NT2/D1 (cell line): ENCODE measurements around the gene CREB3L2.
A peak's percentile ranks its signal among the peaks of the same experiment; 100 is the strongest.
"Not testable (repeated sequence)": the region's sequence is repeated elsewhere in the genome, so short reads cannot be mapped to it uniquely, and the experiment has no call there.

Experiments
- DNase-seq: peaks from one replicate; pipeline ENCODE4 v3.0.0-alpha.2; 2011; ENCODE audit warnings: low read depth, low spot score
- H3K27me3 ChIP-seq: 2 replicates; pipeline ENCODE4 v1.6.0; 2011; ENCODE audit warnings: mild to moderate bottlenecking; ENCODE audit not compliant: insufficient read length, insufficient read depth
- H3K36me3 ChIP-seq: 2 replicates; pipeline ENCODE4 v1.6.1; 2011; ENCODE audit warnings: mild to moderate bottlenecking, low read length, mixed read lengths; ENCODE audit not compliant: insufficient read depth, insufficient read length
- H3K4me1 ChIP-seq: 2 replicates; pipeline ENCODE4 v1.5.1; 2011; ENCODE audit not compliant: insufficient read depth, insufficient read length
- H3K4me3 ChIP-seq: 2 replicates; pipeline ENCODE4 v1.5.1; 2011; ENCODE audit warnings: low read depth; ENCODE audit not compliant: insufficient read length
- H3K9ac ChIP-seq: 2 replicates; pipeline ENCODE4 v1.6.0; 2011; ENCODE audit warnings: low read depth; ENCODE audit not compliant: insufficient read length
- H3K9me3 ChIP-seq: 2 replicates; pipeline ENCODE4 v1.5.1; 2011; ENCODE audit warnings: mild to moderate bottlenecking, low read length; ENCODE audit not compliant: insufficient read depth
- SUZ12 ChIP-seq: IDR thresholded peaks from 2 replicates; pipeline ENCODE4 v1.6.1; 2011; ENCODE audit not compliant: insufficient read length, insufficient read depth; ENCODE audit errors: extremely low read depth
- YY1 ChIP-seq: IDR thresholded peaks from 2 replicates; pipeline ENCODE4 v1.6.1; 2011; ENCODE audit not compliant: insufficient read length, insufficient read depth
- ZNF274 ChIP-seq: IDR thresholded peaks from 2 replicates; pipeline ENCODE4 v1.6.1; 2011; ENCODE audit warnings: mild to moderate bottlenecking, low read depth, low read length

CREB3L2 gene

DNA sequence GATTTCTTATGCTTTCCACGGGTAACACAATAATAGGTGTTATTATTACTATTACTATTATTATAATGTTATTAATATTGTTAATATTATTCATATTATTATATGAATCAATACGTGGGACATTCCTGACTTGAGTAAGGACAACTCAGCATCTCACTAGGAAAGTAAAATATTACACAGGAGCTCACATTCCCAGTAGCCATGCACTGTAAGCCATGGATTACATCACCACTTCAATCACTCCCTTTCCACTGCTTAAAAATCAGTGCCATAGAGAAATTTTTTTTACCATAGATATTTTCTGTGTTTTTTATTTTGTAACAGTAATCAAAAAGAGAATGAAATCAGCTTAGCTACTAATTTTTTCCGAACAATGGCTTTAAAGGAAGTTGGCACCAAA is 86.6 kb downstream of the CREB3L2 start:
- Histone ChIP-seq H3K4me3 (no peak overlapping the region), H3K27me3 (no peaks in the 10 kb centered on the region), H3K9ac (no peak overlapping the region), H3K9me3 (no peaks in the 10 kb centered on the region), H3K4me1 (peaks cover 1% of the 10 kb centered on the region), H3K36me3 (peaks cover 44% of the 10 kb centered on the region)
- no peak for DNase-seq
- TF ChIP-seq ZNF274 (no peak), SUZ12 (no peak), YY1 (no peak)

DNA sequence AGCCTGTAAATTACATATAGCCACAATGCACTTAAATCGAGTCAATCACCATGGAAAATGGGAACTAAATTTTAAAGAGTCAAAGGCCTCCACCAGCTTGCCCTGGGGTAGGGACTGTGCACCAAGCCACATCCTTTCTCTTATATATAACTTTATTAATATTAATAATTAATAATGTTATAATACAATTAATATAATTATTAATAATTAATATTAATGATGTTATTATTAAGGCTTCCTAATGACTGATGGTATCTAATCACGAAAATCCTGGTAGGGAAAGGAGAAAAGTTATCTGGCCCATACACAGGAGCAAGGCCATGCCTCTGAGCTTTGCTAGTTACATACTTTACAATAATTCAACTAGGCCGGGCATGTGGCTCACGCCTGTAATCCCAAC is 87.9 kb downstream of the CREB3L2 start:
- Histone ChIP-seq H3K4me3 (no peak overlapping the region), H3K9me3 (no peaks in the 10 kb centered on the region), H3K4me1 (no peaks in the 10 kb centered on the region), H3K27me3 (no peaks in the 10 kb centered on the region), H3K9ac (no peak overlapping the region), H3K36me3 (peaks cover 55% of the 10 kb centered on the region)
- no peak for DNase-seq
- TF ChIP-seq YY1 (no peak), ZNF274 (no peak), SUZ12 (no peak)

DNA sequence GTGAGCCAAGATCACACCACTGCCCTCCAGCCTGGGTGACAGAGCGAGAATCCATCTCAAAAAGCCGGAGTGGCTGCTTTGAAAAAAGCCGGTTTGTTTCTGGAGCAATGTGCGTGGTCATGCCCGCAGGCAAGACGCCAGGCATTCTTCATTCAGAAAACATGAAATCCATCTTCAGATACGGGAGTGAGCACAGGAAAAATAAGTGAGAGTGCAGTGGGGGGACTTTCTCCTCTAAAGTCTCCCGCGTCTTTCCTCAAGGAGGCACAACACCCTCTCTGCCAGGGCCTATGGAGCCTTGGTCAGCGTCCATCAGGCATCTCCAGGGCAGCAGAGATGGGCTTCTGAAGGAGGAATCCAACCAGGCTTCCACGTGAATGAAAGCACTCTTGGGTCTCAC is 92.8 kb downstream of the CREB3L2 start:
- TF ChIP-seq SUZ12 (no peak), ZNF274 (no peak), YY1 (no peak)
- Histone ChIP-seq H3K4me3 (no peak overlapping the region), H3K9ac (no peak overlapping the region), H3K9me3 (peaks cover 8% of the 10 kb centered on the region; the same call in 1 of the 2 replicates), H3K4me1 (no peaks in the 10 kb centered on the region), H3K27me3 (no peaks in the 10 kb centered on the region), H3K36me3 (peaks cover 63% of the 10 kb centered on the region)
- DNase-seq, result no peak

DNA sequence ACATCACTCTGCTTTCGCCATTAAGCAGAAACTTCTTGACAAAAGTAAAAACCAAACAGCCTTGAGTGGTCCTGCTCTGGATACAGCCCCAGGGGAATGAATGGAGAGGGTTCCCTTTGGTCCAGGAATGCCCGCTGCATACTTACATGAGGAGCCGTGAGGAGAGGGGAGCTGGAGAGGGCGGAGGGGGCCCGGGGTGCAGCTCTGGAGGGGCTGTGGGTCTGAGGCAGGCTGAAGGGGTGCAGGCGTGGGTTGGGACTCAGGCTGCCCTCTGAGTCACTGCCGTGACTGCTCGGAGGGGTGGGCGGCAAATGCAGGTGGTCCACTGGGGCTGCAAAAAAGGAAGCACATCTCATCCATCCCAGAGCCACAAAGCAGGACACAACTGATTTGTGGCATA is 93.8 kb downstream of the CREB3L2 start:
- no peak for TF ChIP-seq SUZ12
- TF ChIP-seq YY1, result no peak
- no peak for TF ChIP-seq ZNF274
- peaks cover 67% of the 10 kb centered on the region for H3K36me3 ChIP-seq
- no peak overlapping the region for H3K9ac ChIP-seq
- no peaks in the 10 kb centered on the region for H3K27me3 ChIP-seq
- no peaks in the 10 kb centered on the region for H3K4me1 ChIP-seq
- H3K4me3 ChIP-seq, result no peak overlapping the region
- DNase-seq, result no peak
- peaks cover 8% of the 10 kb centered on the region; the same call in 1 of the 2 replicates for H3K9me3 ChIP-seq

DNA sequence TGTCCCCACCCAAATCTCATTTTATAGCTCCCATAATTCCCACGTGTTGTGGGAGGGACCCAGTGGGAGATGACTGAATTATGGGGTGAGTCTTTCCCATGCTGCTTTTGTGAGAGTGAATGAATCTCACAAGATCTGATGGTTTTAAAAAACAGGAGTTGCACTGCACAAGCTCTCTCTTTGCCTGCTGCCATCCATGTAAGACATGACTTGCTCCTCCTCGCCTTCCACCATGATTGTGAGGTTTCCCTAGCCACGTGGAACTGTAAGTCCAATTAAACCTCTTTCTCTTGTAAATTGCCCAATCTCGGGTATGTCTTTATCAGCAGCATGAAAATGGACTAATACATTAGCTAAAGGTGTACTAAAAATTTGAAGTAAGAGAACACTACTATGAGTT is 95.2 kb downstream of the CREB3L2 start:
- H3K27me3 ChIP-seq, H3K9me3 ChIP-seq, DNase-seq, H3K4me3 ChIP-seq, H3K9ac ChIP-seq, H3K4me1 ChIP-seq: not testable (repeated sequence)
- peaks cover 60% of the 10 kb centered on the region for H3K36me3 ChIP-seq

DNA sequence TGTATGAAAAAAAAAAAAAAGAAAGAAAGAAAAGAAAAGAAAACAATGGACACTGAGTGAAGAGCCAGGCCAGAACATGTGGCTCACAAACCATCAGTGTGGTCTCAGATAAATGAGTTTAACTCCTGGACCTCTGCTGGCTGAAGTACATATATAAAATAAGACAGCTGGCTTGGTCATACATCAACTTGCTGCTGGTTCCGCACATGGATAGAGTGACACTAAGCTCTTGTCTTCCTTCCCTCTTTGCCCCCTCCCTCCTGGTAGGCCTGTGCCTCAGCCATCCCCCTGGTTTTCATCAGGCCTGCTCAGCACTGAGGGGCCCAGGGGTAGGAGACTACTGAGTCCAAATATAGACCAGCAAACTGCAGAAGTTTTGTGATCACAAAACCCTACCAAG is 97.1 kb downstream of the CREB3L2 start:
- Histone ChIP-seq H3K9me3 (peaks cover 8% of the 10 kb centered on the region; the same call in 1 of the 2 replicates), H3K9ac (no peak overlapping the region), H3K36me3 (peaks cover 62% of the 10 kb centered on the region), H3K4me3 (no peak overlapping the region), H3K4me1 (no peaks in the 10 kb centered on the region), H3K27me3 (no peaks in the 10 kb centered on the region)
- no peak for DNase-seq
- TF ChIP-seq ZNF274, result no peak
- TF ChIP-seq SUZ12, result no peak
- no peak for TF ChIP-seq YY1

DNA sequence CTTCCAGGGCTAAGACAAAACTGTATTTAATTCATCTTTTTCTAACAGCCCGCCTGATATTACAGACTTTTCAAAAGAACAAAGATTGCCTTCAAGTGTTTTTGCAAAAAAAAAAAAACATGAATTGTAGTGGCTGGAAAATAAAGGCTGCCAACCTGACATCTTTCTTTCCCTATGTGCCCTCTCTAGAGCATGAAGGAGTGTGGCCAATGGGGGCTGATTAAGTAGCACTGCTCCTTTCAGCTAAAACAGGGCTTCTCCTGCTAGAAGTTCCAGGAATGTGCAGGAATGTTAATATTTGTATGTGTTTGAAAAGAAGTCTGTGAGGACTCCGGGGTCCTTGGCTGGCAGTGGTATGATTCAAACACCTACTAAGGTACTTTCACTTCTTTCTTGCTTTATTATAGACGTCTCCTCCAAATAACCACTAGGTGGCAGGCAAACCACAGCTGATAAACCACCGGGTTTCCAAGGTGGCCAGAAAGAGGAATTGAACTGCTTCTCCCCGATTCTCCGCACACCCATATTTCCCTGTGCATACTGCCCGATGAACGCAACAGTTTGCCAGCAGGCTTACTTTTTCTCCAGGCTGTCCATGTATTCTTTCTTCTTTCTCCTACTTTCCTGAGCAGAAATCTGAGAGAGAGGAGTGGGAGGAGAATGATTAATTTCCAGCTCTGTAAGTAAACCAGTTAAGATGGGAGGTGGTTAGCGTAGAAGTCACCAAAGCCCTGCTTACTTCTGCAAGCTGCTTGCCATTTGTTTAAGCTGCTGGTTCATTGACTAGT is 98.3 kb downstream of the CREB3L2 start:
- peak; percentile 71 for DNase-seq
- TF ChIP-seq YY1 (no peak), ZNF274 (no peak), SUZ12 (no peak)
- Histone ChIP-seq H3K36me3 (peaks cover 55% of the 10 kb centered on the region), H3K9ac (no peak overlapping the region), H3K9me3 (peaks cover 8% of the 10 kb centered on the region; the same call in 1 of the 2 replicates), H3K4me3 (no peak overlapping the region), H3K27me3 (no peaks in the 10 kb centered on the region), H3K4me1 (no peaks in the 10 kb centered on the region)
